ENCODE measurements around the gene PSPH. TPM values are rescaled to one million over a fixed set of nuclear protein-coding genes. Genes with fewer than 3 reads are reported as not detected.

PSPH gene
- total RNA-seq, 1 experiment from 2014 or later, result 103 TPM

- Histone ChIP-seq H3K79me2 (ENCODE audit: low read depth) (no peaks in the 10 kb centered on the region), H2AFZ (no peak overlapping the region), H3F3A (ENCODE audit: insufficient read depth, low read depth) (peaks cover 18% of the 10 kb centered on the region; the same call in 1 of the 2 replicates), H3K9me3 (ENCODE audit: insufficient read depth, low read depth) (no peaks in the 10 kb centered on the region), H3K27me3 (ENCODE audit: insufficient read depth, low read depth) (no peaks in the 10 kb centered on the region), H3K4me2 (no peak overlapping the region), H3K4me3 (no peak overlapping the region), H3K27ac (no peak overlapping the region), H3K4me1 (replicated peaks; ENCODE audit: insufficient read depth) (no peaks in the 10 kb centered on the region), H3K9me2 (ENCODE audit: insufficient read depth) (no peaks in the 10 kb centered on the region), H4K20me1 (ENCODE audit: insufficient read depth) (no peaks in the 10 kb centered on the region), H3K36me3 (ENCODE audit: low read depth) (peaks cover 14% of the 10 kb centered on the region; the same call in 1 of the 2 replicates)
- POLR2A ChIA-PET (ENCODE audit: unreplicated experiment), result interaction anchor here (0.7 kb wide), 1 partner anchor 48 kb away, joined by 26 read pairs; no protein-coding TSS in a partner anchor
- TF ChIP-seq EZH2 (IDR thresholded peaks at IDR 0.05; ENCODE audit: low read depth), result no peak
- no peak for TF ChIP-seq CTCF (conservative IDR thresholded peaks at IDR 0.05)
- intact Hi-C loops (cut with micrococcal nuclease; ENCODE audit: unreplicated experiment), result no loop called here
- DNase-seq, result peak in 1 of 2 experiments; percentile 57
- CTCF ChIA-PET, result interaction anchor here (0.7 kb wide), 1 partner anchor 444 kb away, joined by 3 read pairs; no protein-coding TSS in a partner anchor
- no TSS peak for BruUV-seq (replicated peaks)
Measured at GRCh38 chr7:56007167-56007652, 44.0 kb downstream of the PSPH start.

DNA sequence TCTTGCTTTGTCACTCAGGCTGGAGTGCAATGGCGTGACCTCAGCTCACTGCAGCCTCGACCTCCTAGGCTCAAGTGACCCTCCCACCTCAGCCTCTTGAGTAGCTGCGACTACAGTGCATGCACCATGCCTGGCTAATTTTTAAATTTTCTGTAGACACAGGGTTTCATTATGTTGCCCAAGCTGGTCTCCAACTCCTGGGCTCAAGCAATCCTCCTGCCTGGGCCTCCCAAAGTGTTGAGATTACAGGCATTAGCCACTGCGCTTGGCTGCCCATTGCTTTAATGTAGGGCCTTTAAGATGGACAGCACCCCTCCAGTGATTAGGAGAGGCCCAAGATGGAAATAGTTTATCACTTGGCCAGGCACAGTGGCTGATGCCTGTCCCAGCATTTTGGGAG lies 47.5 kb downstream of the PSPH start:
- H3K4me1 ChIP-seq (replicated peaks; ENCODE audit: insufficient read depth), result no peaks in the 10 kb centered on the region
- CTCF ChIA-PET, result interaction anchor here (0.6 kb wide), 1 partner anchor 588 kb away, joined by 3 read pairs; no protein-coding TSS in a partner anchor
- H3K27me3 ChIP-seq (ENCODE audit: insufficient read depth, low read depth), result no peaks in the 10 kb centered on the region
- no peaks in the 10 kb centered on the region for H3K79me2 ChIP-seq (ENCODE audit: low read depth)
- H3K9me3 ChIP-seq (ENCODE audit: insufficient read depth, low read depth), result no peaks in the 10 kb centered on the region
- POLR2A ChIA-PET (ENCODE audit: unreplicated experiment), result no interaction called here
- H2AFZ ChIP-seq, result no peak overlapping the region
- DNase-seq, result no peak
- H3K27ac ChIP-seq, result no peak overlapping the region
- H4K20me1 ChIP-seq (ENCODE audit: insufficient read depth), result no peaks in the 10 kb centered on the region
- H3K4me3 ChIP-seq, result no peak overlapping the region
- no peak for TF ChIP-seq EZH2 (IDR thresholded peaks at IDR 0.05; ENCODE audit: low read depth)
- no peak for TF ChIP-seq CTCF (conservative IDR thresholded peaks at IDR 0.05)
- no TSS peak for BruUV-seq (replicated peaks)
- no peaks in the 10 kb centered on the region for H3K9me2 ChIP-seq (ENCODE audit: insufficient read depth)
- H3K4me2 ChIP-seq, result no peak overlapping the region
- intact Hi-C loops (cut with micrococcal nuclease; ENCODE audit: unreplicated experiment), result no loop called here
- H3K36me3 ChIP-seq (ENCODE audit: low read depth), result peaks cover 2% of the 10 kb centered on the region; the same call in 1 of the 2 replicates
- H3F3A ChIP-seq (ENCODE audit: insufficient read depth, low read depth), result peaks cover 18% of the 10 kb centered on the region; the same call in 1 of the 2 replicates

GRCh38 chr7:55996856-55997500 lies 54.3 kb downstream of the PSPH start:
- BruUV-seq (replicated peaks), result no TSS peak
- no peaks in the 10 kb centered on the region for H3F3A ChIP-seq (ENCODE audit: insufficient read depth, low read depth)
- no peaks in the 10 kb centered on the region for H3K9me3 ChIP-seq (ENCODE audit: insufficient read depth, low read depth)
- intact Hi-C loops (cut with micrococcal nuclease; ENCODE audit: unreplicated experiment), result no loop called here
- no peak overlapping the region for H2AFZ ChIP-seq
- ChIA-PET POLR2A (ENCODE audit: unreplicated experiment) (no interaction called here), CTCF (no interaction called here)
- H3K27ac ChIP-seq, result no peak overlapping the region
- no peaks in the 10 kb centered on the region for H3K4me1 ChIP-seq (replicated peaks; ENCODE audit: insufficient read depth)
- no peaks in the 10 kb centered on the region for H3K9me2 ChIP-seq (ENCODE audit: insufficient read depth)
- no peak for DNase-seq
- no peaks in the 10 kb centered on the region for H3K79me2 ChIP-seq (ENCODE audit: low read depth)
- H3K36me3 ChIP-seq (ENCODE audit: low read depth), result peaks cover 13% of the 10 kb centered on the region
- TF ChIP-seq EZH2 (IDR thresholded peaks at IDR 0.05; ENCODE audit: low read depth) (no peak), CTCF (conservative IDR thresholded peaks at IDR 0.05) (no peak)
- no peaks in the 10 kb centered on the region for H3K27me3 ChIP-seq (ENCODE audit: insufficient read depth, low read depth)
- H3K4me3 ChIP-seq, result no peak overlapping the region
- H4K20me1 ChIP-seq (ENCODE audit: insufficient read depth), result no peaks in the 10 kb centered on the region
- no peak overlapping the region for H3K4me2 ChIP-seq
